ENCODE results near the gene CREB3L4.
A peak's percentile ranks its signal among the peaks of the same experiment; 100 is the strongest.

CREB3L4 gene, protein sequence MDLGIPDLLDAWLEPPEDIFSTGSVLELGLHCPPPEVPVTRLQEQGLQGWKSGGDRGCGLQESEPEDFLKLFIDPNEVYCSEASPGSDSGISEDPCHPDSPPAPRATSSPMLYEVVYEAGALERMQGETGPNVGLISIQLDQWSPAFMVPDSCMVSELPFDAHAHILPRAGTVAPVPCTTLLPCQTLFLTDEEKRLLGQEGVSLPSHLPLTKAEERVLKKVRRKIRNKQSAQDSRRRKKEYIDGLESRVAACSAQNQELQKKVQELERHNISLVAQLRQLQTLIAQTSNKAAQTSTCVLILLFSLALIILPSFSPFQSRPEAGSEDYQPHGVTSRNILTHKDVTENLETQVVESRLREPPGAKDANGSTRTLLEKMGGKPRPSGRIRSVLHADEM

DNA sequence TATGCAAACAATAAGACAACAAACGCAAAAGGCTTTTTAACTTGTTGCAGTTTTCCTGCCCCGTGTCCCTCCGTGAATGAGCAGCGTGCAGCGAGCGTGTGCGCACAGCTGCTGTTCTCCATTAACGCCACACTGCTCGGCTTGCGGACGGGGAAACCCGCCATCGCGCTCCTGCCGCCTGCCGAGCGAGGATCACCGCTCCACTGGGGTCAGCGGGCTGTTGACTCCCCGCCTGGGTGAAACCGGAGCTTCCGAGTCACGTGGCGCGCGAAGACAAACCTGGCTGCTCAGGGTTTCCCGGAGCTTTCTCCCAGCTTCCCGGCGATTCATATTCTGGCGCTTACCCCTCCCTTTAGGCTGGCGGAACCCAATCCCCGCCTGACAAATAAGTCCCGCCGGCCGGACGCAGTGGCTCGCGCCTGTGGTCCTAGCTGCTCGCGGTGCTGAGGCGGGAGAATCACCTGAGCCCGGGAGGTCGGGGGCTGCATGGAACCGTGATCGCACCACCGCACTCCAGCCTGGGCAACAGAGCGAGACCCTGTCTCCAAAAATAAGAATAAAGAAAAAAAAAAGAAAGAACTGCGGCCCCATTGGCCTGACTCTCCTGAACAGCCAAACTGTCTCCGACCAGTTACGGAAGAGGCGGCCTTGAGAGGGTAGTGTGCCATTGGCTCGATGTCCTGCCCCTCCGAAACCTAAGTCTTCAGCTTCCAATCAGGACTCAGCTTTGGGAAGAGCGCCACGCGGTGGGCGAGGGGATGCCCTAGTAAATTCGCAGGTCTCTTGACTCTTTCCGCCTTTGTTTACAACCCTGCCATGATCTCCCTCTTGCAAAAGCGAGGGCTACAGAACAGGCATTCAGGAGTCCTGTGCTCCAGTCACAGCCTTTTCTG, at the start of gene CREB3L4:
Gene CREB3L4, plus strand, starts transcription at position 796 of the 893 bp plus-strand sequence. CDS start 624 bp downstream, outside the sequence.
- Mint-ChIP-seq H3K27me3 (no peaks in the 10 kb centered on the region), H3K36me3 (ENCODE audit: low read depth) (peaks cover 4% of the 10 kb centered on the region), H3K4me3 (peak within 1 kb of the TSS; percentile 93), H3K4me1 (ENCODE audit: low read depth) (peaks cover 59% of the 10 kb centered on the region), H3K27ac (peak within 1 kb of the TSS; percentile 96), H3K9me3 (no peaks in the 10 kb centered on the region)

DNA sequence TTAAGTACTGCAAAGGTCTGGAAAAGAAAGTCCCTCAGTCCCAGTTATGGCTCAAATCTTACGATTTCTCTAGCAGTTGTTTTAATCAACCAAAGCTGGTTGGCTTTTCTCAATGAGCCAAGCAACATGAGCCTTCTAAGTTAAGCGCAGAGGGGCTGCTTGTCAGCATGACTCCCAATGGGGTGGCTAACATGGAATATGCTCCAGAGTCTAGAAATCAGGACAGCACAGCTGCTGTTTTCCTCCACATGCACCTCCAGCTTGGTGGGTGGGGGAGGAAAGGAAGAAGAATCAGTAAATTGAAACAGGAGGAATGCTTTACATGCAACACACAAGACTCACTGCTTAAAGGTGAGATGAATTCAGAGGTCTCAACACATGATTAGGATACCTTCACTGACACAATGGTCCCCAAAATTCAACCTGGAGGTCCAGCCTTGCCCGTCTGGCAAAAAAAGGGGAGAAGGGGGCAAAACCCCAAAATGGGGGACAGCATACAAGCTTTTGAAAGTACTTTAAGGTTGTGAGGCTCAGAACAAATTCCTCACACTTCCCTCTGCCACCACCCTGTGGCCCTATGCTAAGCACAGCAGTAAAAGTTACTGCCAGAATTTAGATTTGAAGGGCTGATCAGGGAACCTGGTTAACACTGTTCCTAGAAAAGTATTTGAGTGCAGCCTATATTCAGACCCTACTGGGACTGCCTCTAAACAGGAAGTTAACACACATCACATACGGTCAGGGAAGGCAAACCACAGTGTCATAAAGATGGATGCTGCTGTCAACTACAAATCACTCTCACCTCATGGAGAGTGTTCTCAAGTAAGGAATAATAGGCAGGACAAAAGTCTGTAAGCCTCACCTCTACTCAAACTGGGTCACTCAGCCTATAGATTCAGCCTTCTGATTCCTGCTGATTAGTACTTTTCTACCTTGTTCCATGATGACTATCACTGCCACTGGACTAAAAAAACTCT, 47.5 kb upstream of the CREB3L4 start:
- Mint-ChIP-seq H3K4me1 (ENCODE audit: low read depth) (peaks cover 59% of the 10 kb centered on the region), H3K27ac (peak overlapping the region; percentile 90), H3K36me3 (ENCODE audit: low read depth) (peaks cover 20% of the 10 kb centered on the region)

DNA sequence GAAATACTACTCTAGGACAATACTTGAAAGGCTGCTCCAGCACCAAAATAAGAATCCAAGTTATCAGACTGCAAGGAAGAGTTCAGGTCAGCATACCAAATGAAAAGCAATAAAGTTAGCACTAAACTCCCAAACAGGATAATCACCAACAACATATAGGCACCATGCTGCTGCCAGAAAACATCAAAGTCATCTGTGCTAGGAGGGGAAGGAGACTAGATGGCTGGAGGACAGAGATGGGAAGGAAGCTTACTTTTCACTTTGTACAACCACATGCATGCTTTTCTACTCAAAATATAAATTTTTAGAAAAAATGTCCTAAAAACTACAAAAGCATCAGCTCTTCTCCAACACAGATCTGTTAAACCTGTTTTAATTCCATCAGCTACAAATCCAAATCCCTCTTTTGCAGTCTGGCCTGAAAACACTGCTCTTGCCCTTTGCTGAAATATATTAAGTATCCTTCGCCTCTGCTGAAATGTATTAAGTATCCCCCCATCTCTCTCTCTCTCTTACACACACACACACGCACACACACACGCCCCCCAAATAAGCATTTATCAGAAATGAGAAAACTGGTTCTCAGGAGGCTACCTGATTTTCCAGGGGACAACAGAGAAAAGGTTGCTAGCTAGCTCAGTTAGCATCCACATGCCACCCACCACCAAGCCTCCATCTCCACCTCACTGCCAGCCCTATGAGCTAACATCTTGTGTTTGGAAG, 46.5 kb upstream of the CREB3L4 start:
- Mint-ChIP-seq H3K4me3 (peak overlapping the region; percentile 91), H3K27me3 (no peaks in the 10 kb centered on the region), H3K36me3 (ENCODE audit: low read depth) (peaks cover 14% of the 10 kb centered on the region)

More for the DNA sequence above, 47.5 kb upstream of the CREB3L4 start:
- Mint-ChIP-seq H3K4me3 (peak overlapping the region; percentile 91), H3K27me3 (no peaks in the 10 kb centered on the region), H3K9me3 (no peaks in the 10 kb centered on the region)

DNA sequence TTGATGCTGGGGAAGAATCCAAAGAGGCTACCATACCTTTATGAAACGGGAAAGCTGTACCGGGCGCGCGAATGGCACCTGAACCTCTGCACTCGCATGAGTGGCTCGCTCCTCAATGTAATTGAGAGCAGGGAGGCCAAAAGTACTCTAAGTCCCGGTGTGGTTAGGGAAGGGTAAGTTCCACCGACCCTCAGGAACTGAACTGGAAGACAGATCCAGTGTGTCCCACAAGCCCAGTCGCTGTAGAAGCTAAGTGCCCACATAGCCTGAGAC, 46.0 kb upstream of the CREB3L4 start:
- Mint-ChIP-seq H3K27me3 (no peaks in the 10 kb centered on the region), H3K36me3 (ENCODE audit: low read depth) (peaks cover 11% of the 10 kb centered on the region), H3K4me3 (peak overlapping the region; percentile 91), H3K4me1 (ENCODE audit: low read depth) (peaks cover 54% of the 10 kb centered on the region), H3K27ac (peak overlapping the region; percentile 90), H3K9me3 (no peaks in the 10 kb centered on the region)

More for the DNA sequence above, 46.5 kb upstream of the CREB3L4 start:
- peak overlapping the region; percentile 90 for H3K27ac Mint-ChIP-seq
- peaks cover 57% of the 10 kb centered on the region for H3K4me1 Mint-ChIP-seq (ENCODE audit: low read depth)
- no peaks in the 10 kb centered on the region for H3K9me3 Mint-ChIP-seq

DNA sequence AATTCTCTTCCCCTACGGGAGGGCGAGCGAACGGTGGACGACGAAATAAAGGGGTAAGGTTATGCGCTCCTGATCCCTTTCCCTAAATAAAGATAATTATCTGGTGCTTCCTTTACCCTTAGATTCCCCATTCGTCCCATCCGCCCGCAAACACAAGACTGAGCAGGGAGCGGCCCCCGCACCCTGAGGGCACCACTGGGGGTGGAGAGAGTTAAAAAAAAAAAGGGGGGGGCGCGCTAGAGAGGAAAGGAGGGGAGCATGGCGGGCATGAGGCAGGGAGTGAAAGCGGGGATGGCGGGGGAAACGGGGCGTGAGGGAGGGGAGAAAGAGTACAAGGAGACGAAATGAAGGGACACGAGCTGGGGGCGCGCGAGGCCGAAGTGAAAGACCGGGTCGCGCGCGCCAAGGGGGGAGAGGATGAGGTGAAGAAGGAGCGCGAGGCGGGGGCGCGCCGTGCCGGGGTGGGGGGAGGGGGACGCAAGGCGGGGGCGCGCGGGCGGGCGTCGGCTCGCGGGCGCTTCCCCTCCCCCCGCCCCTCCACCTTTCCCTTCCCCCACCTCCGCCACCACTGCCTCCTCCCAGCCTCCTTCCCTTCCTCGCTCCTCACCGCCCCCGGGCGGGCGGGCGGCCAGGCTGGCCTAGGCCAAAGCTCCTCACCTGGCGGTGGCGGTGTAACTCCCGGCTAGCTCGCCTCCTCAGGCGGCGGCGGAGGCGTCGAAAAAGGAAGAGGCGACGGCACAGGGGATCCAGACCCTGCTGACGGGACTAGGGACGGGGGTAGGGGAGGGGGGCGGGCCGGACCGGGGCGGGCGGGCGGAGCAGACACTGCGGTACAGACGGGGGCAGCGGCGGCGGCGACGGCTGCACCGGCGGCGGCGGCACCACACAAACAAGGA, 45.4 kb upstream of the CREB3L4 start:
- Mint-ChIP-seq H3K4me3 (peak overlapping the region; percentile 91), H3K36me3 (ENCODE audit: low read depth) (peaks cover 11% of the 10 kb centered on the region), H3K9me3 (no peaks in the 10 kb centered on the region), H3K27me3 (no peaks in the 10 kb centered on the region), H3K4me1 (ENCODE audit: low read depth) (peaks cover 52% of the 10 kb centered on the region), H3K27ac (peak overlapping the region; percentile 94)

DNA sequence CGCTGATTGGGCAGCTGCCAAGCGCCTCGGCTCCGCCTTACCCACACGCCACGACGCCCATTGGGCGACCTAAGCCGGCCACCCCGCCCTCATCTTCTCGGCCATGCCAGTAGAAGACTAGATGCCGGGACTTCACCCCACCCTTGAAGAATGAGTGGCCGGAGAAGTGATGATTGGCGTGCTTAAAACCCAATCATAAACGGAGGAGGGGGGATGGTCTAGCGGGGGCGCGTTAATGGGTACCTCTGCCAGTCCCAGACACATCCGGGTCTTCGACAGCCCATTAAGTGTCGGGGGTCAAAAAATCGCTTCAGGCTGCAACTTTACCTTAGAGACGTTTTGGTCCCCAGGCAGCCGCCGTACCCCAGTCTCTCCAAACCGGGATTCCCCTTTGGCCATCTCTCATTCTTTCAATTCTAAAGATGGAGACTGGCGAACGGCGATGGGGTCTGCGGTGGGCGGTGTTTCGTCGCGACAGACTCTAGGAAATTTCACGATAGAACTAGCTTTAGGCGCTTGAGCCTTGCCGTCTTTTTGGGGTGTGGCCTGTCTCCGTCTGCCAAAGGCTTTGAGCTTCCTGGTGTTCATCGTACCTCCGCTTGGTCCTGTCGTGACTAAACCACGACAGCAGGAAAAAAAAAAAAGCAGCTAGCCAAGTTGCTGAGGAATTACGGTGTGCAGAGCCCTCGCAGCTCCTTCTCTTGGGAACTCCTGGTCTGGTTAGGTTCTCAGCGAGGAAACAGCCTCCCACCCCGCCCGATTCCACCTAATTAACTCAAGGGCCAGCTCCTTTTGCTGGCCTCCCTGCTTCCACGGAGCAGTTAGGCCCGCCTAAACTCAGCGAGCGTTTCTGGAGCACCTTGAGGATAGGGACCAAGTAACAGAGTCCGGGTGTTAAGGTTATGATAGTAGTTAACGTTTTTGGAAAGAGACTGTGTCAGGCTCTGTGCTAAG, 44.5 kb upstream of the CREB3L4 start, which contains the start of gene GATAD2B:
Gene GATAD2B, minus strand, starts transcription at position 1 of the 954 bp plus-strand sequence. CDS start 94,625 bp downstream, outside the sequence.
- H3K36me3 Mint-ChIP-seq (ENCODE audit: low read depth) = peaks cover 1% of the 10 kb centered on the region
- H3K4me3 Mint-ChIP-seq = peak within 1 kb of the TSS; percentile 91
- no peaks in the 10 kb centered on the region for H3K9me3 Mint-ChIP-seq
- H3K27ac Mint-ChIP-seq = peak within 1 kb of the TSS; percentile 94
- no peaks in the 10 kb centered on the region for H3K27me3 Mint-ChIP-seq
- peaks cover 46% of the 10 kb centered on the region for H3K4me1 Mint-ChIP-seq (ENCODE audit: low read depth)

DNA sequence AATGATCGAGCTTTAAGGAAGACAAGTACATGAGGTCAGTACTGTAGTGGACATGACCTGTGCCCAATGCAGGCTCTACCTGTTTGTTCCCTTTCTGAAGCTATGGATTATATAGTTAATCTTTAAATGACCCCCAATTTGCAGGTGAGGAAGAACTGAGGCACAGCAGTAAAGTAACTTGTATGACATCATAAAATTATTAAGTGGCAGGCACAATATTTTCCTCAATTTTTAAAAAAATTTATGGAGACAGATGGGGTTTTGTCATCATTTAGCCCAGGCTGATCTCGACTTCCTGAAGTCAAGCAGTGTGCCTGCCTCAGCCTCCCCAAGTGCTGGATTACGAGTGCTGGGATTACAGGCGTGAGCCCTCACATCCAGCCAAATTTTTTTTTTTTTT, 41.3 kb upstream of the CREB3L4 start:
- no peak overlapping the region for H3K27ac Mint-ChIP-seq
- H3K4me3 Mint-ChIP-seq = no peak overlapping the region
- H3K9me3 Mint-ChIP-seq = no peaks in the 10 kb centered on the region
- H3K4me1 Mint-ChIP-seq (ENCODE audit: low read depth) = peaks cover 26% of the 10 kb centered on the region
- no peaks in the 10 kb centered on the region for H3K27me3 Mint-ChIP-seq
- peaks cover 8% of the 10 kb centered on the region for H3K36me3 Mint-ChIP-seq (ENCODE audit: low read depth)

DNA sequence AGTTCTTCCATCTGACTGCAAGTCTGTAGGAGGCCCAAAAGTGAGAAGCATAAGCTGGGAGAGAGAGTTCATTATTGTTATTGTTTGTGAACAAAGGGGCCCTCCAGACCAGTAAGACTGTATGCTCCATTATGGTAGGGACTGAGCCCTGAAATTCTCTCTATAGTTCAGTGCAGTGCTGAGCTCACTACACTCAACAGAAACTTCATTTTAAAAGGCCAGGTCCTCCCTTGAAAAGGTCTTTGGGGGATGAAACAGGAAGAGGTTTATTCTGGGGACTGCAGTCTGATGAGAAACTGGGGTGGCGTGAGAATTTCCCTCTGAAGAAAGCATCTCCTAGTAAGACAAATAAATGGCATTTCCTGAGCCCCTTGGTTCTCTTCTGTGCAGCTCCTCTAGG, 39.5 kb upstream of the CREB3L4 start:
- Mint-ChIP-seq H3K9me3 (no peaks in the 10 kb centered on the region), H3K27ac (peak overlapping the region; percentile 13), H3K27me3 (no peaks in the 10 kb centered on the region), H3K4me3 (no peak overlapping the region), H3K36me3 (ENCODE audit: low read depth) (peaks cover 17% of the 10 kb centered on the region), H3K4me1 (ENCODE audit: low read depth) (peaks cover 24% of the 10 kb centered on the region)

DNA sequence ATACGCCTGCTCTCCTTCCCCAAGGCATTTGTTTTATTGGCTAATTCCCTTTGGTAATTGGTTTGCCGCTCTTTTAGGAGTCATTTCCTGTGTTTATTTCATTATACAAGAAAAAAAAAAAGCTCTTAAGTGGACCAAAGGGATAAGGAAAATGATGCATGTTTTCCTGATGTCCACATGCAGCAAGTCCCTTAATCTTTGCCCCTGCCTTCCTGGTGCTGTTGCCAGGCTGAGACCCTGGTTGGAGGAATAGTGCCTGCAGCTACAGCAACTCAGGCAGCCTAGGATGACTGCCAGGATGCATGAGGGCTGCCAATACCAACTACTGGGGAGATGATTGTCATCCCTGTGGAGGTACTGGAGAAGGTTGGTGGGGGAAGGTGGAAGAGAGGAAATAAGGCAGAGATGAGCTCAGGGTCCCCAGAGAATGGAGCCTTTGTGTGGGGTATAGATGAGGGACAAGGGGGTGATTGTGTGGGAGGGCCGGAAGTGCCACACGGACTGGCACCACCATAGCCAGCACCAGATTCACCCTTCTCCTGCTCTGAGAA, 38.8 kb upstream of the CREB3L4 start:
- peaks cover 22% of the 10 kb centered on the region for H3K4me1 Mint-ChIP-seq (ENCODE audit: low read depth)
- H3K27ac Mint-ChIP-seq = peak overlapping the region; percentile 13
- H3K27me3 Mint-ChIP-seq = no peaks in the 10 kb centered on the region
- H3K36me3 Mint-ChIP-seq (ENCODE audit: low read depth) = peaks cover 19% of the 10 kb centered on the region
- no peaks in the 10 kb centered on the region for H3K9me3 Mint-ChIP-seq
- H3K4me3 Mint-ChIP-seq = no peak overlapping the region

DNA sequence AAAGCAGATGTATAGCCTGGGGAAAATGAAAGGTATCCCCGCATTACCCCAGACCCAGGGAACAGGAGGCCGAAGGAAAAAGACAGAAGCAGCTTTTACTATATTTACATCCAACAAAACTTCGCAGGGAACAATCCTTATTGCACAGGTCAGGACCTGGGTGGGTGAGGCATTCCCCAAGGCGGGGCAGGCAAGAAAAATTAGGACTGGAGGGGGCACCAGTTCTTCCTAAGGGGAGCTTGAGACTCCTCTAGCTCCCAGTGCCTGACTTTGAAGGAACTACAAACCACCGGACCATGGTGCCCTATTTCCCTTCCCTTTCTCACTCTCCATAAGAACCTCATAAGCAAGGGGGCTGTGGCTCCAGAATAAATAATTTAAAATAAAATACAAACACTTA, 38.3 kb upstream of the CREB3L4 start:
- H3K36me3 Mint-ChIP-seq (ENCODE audit: low read depth) = peaks cover 25% of the 10 kb centered on the region

DNA sequence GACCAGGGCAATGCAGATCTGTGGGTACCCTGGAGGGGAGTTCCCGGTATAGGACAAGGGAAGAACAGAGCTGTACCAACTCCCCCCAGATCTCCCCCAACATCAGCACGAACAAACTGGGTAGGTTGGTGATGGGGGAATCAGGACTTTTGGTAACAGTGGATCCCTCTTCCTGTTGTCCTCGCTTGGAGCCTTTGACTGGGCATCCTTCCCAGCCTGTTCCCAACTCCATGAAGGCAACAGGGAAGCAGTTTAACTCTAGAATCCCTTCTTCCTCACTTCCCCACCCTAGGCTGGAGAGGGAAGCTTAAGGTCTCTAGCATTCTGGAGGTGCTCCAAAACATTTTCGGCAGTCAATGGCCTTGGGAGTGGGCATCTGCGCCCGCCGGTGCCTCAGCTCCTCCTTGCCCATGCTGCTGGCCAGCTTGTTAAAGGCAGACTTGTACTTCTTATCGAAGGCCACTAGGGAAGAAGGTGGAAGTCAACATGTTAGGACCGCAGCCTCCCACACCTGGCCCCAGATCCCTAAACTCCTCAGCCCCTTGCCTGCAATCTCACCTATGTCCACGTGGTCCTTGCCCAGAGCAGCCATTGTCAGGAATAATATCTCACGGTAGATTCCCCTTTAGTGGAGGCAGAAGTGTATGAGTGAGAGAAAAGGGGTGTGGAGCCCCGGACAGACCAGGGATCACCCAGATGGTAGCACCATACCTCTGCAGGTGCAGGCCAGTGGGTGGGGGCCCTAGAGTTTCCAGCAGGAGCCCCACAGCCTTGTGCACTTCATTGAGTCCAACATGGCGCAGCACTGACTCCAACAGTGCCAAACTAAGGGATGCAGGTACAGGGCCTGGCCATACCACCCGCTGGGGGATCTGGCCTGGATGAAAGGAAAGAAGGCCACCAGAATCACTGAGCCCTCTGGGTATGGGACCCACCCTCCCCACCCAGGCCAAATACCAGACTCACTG, 37.4 kb upstream of the CREB3L4 start:
- no peaks in the 10 kb centered on the region for H3K9me3 Mint-ChIP-seq
- H3K36me3 Mint-ChIP-seq (ENCODE audit: low read depth) = peaks cover 33% of the 10 kb centered on the region
- H3K27ac Mint-ChIP-seq = no peak overlapping the region
- H3K4me3 Mint-ChIP-seq = no peak overlapping the region
- no peaks in the 10 kb centered on the region for H3K27me3 Mint-ChIP-seq
- peaks cover 13% of the 10 kb centered on the region for H3K4me1 Mint-ChIP-seq (ENCODE audit: low read depth)

More for the DNA sequence above, 38.3 kb upstream of the CREB3L4 start:
- H3K9me3 Mint-ChIP-seq = no peaks in the 10 kb centered on the region
- no peaks in the 10 kb centered on the region for H3K27me3 Mint-ChIP-seq
- H3K4me3 Mint-ChIP-seq = no peak overlapping the region
- H3K27ac Mint-ChIP-seq = no peak overlapping the region
- H3K4me1 Mint-ChIP-seq (ENCODE audit: low read depth) = peaks cover 16% of the 10 kb centered on the region
